AG10803 (cell line): ENCODE data around the gene NSL1.

ENCODE experiments used
- DNase-seq: peaks from one replicate; pipeline ENCODE4 v3.0.0; 2010; ENCODE audit warnings: low read depth
- H3K4me3 ChIP-seq: 2 replicates; pipeline ENCODE4 v1.5.1; 2011; ENCODE audit warnings: mild to moderate bottlenecking, low read length, control low read depth
- CTCF ChIP-seq: conservative IDR thresholded peaks from 2 replicates; pipeline ENCODE4 v1.5.1; 2011; ENCODE audit warnings: mild to moderate bottlenecking, low read length, control low read depth, inconsistent platforms

The NSL1 gene

DNA sequence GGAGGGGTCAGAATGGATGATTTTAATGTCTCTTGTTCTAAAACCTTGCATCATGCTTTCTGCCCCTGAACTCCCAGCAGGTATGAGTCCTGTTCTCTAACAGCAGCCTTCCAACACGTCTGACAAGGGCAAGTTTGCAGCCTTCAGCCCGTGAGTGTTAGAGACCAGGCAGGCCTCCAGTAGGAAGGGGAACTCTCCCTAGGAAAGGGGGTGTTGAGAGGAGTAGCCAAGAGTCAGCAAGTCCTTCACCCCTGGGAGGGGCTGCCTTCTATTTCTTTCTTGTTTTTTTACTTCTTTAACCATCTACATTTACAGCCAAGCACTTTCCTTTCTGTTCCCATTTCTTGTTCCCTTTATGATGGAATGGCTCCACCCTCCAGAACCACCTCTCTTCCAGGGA is 106.1 kb downstream of the NSL1 start:
- no peak overlapping the region for H3K4me3 ChIP-seq
- TF ChIP-seq CTCF: no peak
- DNase-seq: no peak

GRCh38 chr1:212684521-212685090 is 107.0 kb downstream of the NSL1 start:
- TF ChIP-seq CTCF: no peak
- DNase-seq: no peak

DNA sequence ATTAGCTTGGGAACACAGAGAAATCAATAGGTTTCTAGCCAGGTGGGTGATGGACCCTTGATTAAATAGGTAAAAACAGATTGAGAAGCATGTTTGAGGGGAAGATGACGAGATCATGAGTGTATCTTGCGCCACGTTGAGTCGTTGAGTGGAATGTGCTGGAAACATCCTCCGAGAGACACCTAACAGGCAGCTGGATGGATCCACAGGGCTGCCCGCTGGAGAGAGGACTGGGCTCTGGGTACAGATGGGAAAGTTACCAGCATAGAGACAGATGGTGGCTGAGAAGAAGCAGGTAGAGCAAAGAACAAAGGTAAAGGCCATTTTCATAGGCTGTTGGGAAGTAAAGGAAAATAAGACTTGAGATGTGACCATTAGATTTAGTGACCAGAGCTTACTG is 107.5 kb downstream of the NSL1 start:
- no peak overlapping the region for H3K4me3 ChIP-seq
- no peak for TF ChIP-seq CTCF
- DNase-seq: no peak

More at GRCh38 chr1:212684521-212685090, 107.0 kb downstream of the NSL1 start:
- no peak overlapping the region for H3K4me3 ChIP-seq

- H3K4me3 ChIP-seq: no peak overlapping the region
- no peak for DNase-seq
- TF ChIP-seq CTCF: no peak
Measured at GRCh38 chr1:212683357-212683722, 108.2 kb downstream of the NSL1 start.

DNA sequence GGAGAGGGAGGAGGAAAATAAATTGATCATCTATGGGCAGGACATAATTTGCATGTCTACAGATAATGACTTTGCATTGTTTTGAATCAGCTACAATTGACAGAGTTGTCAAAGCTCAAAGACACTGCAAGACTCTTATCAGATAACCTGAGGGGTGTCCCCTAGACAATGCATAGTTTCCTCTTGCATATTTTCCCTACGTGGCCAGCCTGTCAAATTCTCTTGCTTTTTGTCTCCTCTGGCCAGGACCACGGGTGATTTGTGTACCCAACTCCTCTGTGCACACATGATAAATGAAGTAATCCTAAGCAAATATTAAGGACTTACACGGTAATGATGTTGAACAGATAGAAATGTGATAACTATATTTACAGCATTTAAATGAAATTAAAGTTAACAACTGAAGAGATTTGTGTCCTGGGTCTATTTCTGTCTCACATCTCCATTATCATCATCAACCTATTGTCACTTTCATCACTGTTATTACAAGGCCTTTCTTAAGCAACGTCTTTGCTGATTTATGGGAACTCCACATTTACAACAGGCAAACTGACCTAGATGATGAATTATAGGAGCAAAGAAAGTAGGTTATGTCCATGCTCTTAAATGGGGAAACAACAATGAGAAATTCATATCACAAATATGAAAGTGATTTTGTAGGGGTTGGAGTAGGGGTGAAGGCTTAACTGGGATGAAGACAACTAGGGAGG is 110.7 kb downstream of the NSL1 start:
- no peak overlapping the region for H3K4me3 ChIP-seq
- no peak for TF ChIP-seq CTCF
- no peak for DNase-seq

GRCh38 chr1:212678456-212679410 is 112.8 kb downstream of the NSL1 start:
- DNase-seq: no peak
- no peak overlapping the region for H3K4me3 ChIP-seq
- no peak for TF ChIP-seq CTCF
